Nephron progenitor cell (in vitro differentiated cells): Measurements from ENCODE around the gene ARHGEF2.

Source experiments
- DNase-seq: peaks from one replicate; pipeline ENCODE4 v3.0.0; 2021
- H3K27ac Mint-ChIP-seq: 2 replicates; pipeline ENCODE4 v1.8.0; 2021; ENCODE audit warnings: mild to moderate bottlenecking, moderate library complexity, mixed read lengths
- H3K27me3 Mint-ChIP-seq: 2 replicates; pipeline ENCODE4 v1.8.0; 2021; ENCODE audit warnings: mild to moderate bottlenecking, low read depth, mixed read lengths; ENCODE audit not compliant: poor library complexity
- H3K36me3 Mint-ChIP-seq: 2 replicates; pipeline ENCODE4 v1.8.0; 2021; ENCODE audit warnings: low read depth, mixed read lengths
- H3K4me1 Mint-ChIP-seq: 2 replicates; pipeline ENCODE4 v1.8.0; 2021; ENCODE audit warnings: mixed read lengths
- H3K4me3 Mint-ChIP-seq: 2 replicates; pipeline ENCODE4 v1.8.0; 2021; ENCODE audit warnings: mild to moderate bottlenecking, moderate library complexity, mixed read lengths
- H3K9me3 Mint-ChIP-seq: 2 replicates; pipeline ENCODE4 v1.8.0; 2021; ENCODE audit warnings: mild to moderate bottlenecking, moderate library complexity, mixed read lengths
- CTCF ChIP-seq: fragments of 200-600 bp; sonication (generic); IDR thresholded peaks from 2 replicates; pipeline ENCODE4 v1.5.0; 2021; ENCODE audit warnings: antibody characterized with exemption

Gene ARHGEF2

GRCh38 chr1:155967341-155968050 lies 10.9 kb downstream of the ARHGEF2 start:
- Mint-ChIP-seq H3K4me1 (peaks cover 75% of the 10 kb centered on the region), H3K36me3 (peaks cover 33% of the 10 kb centered on the region)

GRCh38 chr1:155966750-155967149 lies 11.6 kb downstream of the ARHGEF2 start:
- Mint-ChIP-seq H3K36me3 (peaks cover 38% of the 10 kb centered on the region), H3K27ac (peak overlapping the region; percentile 96), H3K4me3 (peak overlapping the region; percentile 52), H3K4me1 (peaks cover 70% of the 10 kb centered on the region), H3K9me3 (no peaks in the 10 kb centered on the region), H3K27me3 (no peaks in the 10 kb centered on the region)
- no peak for TF ChIP-seq CTCF
- DNase-seq: no peak

More at GRCh38 chr1:155967341-155968050, 10.9 kb downstream of the ARHGEF2 start:
- Mint-ChIP-seq H3K4me3 (peak overlapping the region; percentile 52), H3K27ac (peak overlapping the region; percentile 96), H3K27me3 (no peaks in the 10 kb centered on the region), H3K9me3 (no peaks in the 10 kb centered on the region)
- DNase-seq: peak; percentile 40
- TF ChIP-seq CTCF: no peak

- no peaks in the 10 kb centered on the region for H3K9me3 Mint-ChIP-seq
- no peaks in the 10 kb centered on the region for H3K27me3 Mint-ChIP-seq
- peaks cover 42% of the 10 kb centered on the region for H3K36me3 Mint-ChIP-seq
- no peak for DNase-seq
- H3K27ac Mint-ChIP-seq: peak overlapping the region; percentile 96
- peaks cover 70% of the 10 kb centered on the region for H3K4me1 Mint-ChIP-seq
- H3K4me3 Mint-ChIP-seq: peak overlapping the region; percentile 35
- TF ChIP-seq CTCF: no peak
These were observed 12.2 kb downstream of the ARHGEF2 start for GRCh38 chr1:155966135-155966534.

DNA sequence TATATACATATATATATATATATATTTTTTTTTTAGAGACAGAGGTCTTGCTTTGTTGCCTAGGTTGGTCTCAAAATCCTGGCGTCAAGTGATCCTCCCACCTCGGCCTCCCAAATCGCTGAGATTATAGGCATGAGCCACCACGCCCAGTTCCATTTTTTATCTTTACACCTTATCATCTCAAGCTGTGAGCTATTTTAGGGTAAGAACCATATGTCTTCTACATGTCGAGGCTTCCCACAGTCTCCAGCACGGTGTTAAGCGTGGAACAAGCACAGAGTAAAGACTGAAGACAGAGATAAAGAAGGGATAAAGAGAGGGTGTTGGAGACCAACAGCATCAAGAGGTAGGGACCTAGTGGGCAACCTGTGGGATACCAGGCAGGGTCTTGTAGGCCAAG lies 14.2 kb downstream of the ARHGEF2 start:
- H3K36me3 Mint-ChIP-seq: peaks cover 48% of the 10 kb centered on the region

GRCh38 chr1:155962599-155963211 lies 15.6 kb downstream of the ARHGEF2 start:
- no peak overlapping the region for H3K4me3 Mint-ChIP-seq
- peak overlapping the region; percentile 16 for H3K27ac Mint-ChIP-seq

More for the DNA sequence above, 14.2 kb downstream of the ARHGEF2 start:
- TF ChIP-seq CTCF: no peak
- Mint-ChIP-seq H3K27ac (peak overlapping the region; percentile 97), H3K9me3 (no peaks in the 10 kb centered on the region), H3K27me3 (no peaks in the 10 kb centered on the region), H3K4me1 (peaks cover 66% of the 10 kb centered on the region), H3K4me3 (no peak overlapping the region)
- no peak for DNase-seq

More at GRCh38 chr1:155962599-155963211, 15.6 kb downstream of the ARHGEF2 start:
- peaks cover 51% of the 10 kb centered on the region for H3K36me3 Mint-ChIP-seq
- peaks cover 51% of the 10 kb centered on the region for H3K4me1 Mint-ChIP-seq
- DNase-seq: no peak
- no peaks in the 10 kb centered on the region for H3K9me3 Mint-ChIP-seq
- no peaks in the 10 kb centered on the region for H3K27me3 Mint-ChIP-seq
- no peak for TF ChIP-seq CTCF
